HG03280 (cell line): ENCODE results near the gene GNA15.
"Not testable (repeated sequence)": the region's sequence is repeated elsewhere in the genome, so short reads cannot be mapped to it uniquely, and the experiment has no call there.

Experiments
- ATAC-seq: cut with Tn5 transposase; IDR thresholded peaks from one replicate; pipeline ENCODE4 v1.9.1; 2021; ENCODE audit warnings: mild to moderate bottlenecking, moderate library complexity; ENCODE audit not compliant: unreplicated experiment

GNA15 gene, protein sequence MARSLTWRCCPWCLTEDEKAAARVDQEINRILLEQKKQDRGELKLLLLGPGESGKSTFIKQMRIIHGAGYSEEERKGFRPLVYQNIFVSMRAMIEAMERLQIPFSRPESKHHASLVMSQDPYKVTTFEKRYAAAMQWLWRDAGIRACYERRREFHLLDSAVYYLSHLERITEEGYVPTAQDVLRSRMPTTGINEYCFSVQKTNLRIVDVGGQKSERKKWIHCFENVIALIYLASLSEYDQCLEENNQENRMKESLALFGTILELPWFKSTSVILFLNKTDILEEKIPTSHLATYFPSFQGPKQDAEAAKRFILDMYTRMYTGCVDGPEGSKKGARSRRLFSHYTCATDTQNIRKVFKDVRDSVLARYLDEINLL

DNA sequence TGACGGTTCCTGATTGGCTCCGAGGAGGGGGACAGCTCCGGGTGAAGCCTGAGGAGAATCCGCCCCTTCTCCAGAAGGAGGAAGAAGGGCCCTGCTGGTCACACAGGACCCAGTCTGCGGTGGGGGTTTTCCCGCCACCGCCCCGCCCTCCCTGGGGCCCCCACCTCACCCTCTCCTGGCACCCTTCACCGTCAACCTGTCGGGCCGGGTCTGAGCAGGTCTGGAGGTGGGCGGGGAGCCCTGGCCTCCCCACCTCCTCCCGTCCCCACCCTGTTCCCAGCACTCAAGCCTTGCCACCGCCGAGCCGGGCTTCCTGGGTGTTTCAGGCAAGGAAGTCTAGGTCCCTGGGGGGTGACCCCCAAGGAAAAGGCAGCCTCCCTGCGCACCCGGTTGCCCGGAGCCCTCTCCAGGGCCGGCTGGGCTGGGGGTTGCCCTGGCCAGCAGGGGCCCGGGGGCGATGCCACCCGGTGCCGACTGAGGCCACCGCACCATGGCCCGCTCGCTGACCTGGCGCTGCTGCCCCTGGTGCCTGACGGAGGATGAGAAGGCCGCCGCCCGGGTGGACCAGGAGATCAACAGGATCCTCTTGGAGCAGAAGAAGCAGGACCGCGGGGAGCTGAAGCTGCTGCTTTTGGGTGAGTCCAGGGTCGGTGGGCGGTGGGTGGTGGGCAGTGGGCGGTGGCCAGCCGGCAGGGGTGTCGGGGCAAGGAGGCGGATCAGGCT is at the start of gene GNA15:
GNA15 (plus strand) TSS at position 73 of the 723 bp plus-strand sequence; CDS start at position 491, 418 bp downstream.
- ATAC-seq, result no peak

DNA sequence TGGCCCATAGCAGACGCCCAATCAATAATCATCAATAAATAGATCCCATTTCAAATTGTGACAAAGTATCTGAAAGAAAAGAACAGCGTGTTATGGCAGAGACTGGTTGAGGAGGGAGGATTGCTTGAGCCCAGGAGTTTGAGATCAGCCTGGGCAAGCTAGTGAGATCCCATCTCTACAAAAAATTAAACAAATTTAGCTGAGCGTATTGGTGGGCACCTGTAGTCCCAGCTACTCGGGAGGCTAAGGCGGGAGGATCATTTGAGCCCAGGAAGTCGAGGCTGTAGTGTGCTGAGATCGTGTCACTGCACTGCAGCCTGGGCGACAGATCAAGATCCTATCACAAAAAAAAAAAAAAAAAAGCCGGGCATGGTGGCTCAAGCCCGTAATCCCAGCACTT is 48.1 kb upstream of the GNA15 start:
- no peak for ATAC-seq

DNA sequence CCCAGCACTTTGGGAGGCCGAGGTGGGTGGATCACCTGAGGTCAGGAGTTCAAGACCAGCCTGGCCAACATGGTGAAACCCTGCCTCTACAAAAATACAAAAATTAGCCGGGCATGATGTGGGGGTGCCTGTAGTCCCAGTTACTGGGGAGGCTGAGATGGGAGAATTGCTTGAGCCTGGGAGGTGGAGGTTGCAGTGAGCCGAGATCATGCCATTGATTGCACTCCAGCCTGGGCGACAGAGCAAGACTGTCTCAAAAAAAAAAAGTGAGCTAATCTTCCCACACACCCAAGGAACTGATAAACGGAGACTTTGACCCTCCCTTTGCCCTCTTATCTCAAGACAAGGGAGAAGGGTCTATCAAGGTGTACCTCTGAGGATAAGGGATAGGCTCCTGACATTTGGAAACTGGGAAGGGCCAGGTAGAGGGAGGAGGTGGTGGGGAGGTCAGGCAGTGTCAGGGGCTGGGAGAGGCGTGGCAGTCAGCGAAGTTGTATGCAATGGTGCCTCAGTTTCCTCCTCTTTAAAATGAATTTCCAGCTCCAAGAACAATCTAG is 46.5 kb upstream of the GNA15 start:
- not testable (repeated sequence) for ATAC-seq

DNA sequence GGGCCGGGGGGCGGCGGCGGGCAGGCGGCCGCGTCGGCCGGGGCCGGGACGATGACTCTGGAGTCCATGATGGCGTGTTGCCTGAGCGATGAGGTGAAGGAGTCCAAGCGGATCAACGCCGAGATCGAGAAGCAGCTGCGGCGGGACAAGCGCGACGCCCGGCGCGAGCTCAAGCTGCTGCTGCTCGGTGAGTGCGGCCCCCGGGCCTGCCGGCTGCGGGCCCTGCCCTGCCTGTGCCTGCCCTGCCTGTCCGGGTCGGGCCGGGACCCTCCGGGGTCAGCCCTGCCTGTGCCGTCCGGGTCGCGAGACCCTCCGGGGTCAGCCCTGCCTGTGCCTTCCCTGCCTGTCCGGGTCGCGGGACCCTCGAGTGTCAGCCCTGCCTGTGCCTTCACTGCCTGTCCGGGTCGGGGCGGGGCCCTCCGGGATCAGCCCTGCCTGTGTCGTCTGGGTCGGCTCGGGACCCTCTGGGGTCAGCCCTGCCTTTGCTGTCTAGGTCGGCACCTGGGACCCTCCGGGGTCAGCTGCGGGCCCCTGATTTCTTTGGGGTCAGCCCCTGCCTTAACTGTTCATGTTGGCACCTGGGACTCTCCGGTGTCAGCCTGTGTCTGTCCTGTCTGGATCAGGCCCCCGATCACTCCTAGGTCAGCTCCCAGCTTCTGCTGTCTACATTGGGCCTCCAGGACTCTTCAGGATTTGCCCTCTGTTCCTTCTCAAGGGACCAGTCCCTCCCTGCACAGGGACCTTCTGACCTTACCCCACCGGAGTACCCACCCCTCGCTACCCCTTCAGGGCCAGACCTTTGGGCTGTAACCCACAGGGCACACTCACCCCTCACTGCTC is 41.0 kb upstream of the GNA15 start:
- ATAC-seq, result peak; percentile 16

DNA sequence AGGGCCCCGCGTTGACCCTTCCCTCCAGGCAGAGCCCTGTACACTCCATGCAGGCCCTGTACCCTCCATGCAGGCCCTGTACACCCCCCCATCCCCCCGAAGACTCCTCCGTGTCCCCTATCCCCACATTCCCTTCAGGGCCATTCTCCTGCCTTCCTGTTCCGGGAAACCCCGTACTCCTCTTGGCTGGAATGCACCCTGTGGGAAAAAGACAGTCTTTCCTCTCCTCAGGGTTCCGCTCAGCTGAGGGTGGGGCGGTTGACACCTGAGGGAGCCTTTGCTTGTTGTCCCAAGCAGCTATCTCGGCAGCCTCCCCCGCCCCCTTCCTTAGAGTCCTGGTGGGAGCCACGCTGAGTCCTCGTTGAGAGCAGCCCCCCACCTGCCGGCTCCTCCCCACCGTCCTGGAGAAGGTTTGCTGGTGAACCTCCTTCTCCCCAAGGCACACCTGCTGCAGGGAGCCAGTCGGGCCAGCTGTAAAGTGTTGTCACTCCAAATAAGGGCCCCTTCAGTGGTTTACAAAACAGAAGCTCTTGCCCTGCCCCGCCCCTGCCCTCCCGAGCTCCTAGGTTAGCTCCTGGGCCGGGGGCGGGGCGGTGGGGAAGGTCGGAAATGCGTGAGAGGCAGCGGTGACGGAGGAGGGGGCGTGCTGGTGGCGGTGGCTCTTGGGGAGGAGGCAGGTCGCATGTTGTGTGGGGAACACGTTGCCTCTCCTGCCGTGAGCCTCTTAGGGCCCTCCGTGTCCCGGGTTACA is 40.2 kb upstream of the GNA15 start:
- ATAC-seq, result no peak

DNA sequence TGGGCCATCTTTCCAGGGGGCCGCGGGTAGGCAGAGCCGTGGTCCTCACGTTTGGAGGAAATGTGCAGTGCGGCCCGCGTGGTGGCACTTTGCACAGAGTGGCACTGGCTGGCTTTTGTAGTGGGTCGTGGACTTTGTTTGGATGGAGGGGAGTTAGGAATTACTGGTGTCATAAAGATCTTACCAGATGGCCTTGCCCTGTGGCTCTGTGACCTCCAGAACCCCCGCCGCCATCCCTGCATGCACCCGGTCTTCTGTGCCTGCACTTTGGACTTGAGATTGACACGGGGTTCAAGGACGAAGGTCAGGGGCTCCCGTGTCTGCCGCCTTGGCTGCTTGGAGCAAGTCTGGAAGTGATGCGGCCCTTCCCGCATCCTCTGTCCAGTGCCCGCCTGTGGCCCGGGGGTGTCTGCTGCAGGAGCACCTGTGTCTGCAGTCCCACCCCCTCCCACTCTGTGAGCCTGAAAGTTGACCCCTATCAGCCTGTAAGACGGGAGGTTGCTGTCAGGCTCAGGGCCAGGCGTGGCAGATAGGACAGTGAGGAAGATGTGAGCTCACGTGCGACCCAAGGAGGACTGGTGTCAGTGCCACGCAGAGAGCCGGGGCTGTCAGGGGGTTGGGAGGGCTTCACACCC is 39.4 kb upstream of the GNA15 start:
- ATAC-seq, result no peak

DNA sequence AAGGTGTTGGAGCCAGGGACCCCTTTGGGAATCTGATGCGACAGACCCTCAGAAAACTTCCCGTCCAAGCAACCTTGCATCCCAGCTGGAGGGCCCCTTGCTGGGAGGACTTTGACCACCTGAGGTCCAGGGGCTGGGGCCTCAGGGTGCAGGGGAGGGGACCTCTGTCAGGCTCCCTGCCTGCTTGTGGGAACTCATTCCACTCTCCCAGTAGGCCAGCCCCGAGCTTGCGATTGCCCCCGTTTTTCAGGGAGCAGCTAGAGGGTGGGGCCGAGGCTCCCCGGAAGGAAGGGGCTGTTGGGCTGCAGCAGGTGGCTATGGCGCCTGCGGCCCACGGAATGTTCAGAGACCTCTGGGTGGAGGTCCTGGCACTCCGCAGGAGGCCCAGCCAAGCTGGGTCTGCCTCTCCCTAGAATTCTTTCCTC is 38.9 kb upstream of the GNA15 start:
- ATAC-seq, result no peak

DNA sequence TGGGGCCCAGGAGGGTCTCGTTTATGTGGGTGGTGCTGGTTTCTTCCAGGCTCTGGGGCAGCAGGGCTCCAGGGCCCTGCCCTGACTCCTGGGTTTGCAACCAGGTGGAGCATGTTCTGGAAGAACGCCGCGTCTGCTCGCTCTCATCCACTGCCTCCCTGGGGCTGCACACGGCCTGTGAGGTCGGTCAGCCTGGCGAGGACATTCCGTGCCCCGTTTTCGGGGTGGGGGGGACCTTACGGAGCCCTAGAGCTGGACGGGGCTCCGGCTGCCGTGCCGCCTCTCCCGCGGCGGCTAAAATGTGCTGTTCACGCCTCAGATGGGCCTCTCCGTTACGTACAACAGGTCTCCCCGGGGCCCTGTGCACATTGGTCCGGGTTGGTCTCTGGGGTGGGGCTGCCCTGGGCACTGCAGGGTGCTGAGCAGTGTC is 38.4 kb upstream of the GNA15 start:
- no peak for ATAC-seq

DNA sequence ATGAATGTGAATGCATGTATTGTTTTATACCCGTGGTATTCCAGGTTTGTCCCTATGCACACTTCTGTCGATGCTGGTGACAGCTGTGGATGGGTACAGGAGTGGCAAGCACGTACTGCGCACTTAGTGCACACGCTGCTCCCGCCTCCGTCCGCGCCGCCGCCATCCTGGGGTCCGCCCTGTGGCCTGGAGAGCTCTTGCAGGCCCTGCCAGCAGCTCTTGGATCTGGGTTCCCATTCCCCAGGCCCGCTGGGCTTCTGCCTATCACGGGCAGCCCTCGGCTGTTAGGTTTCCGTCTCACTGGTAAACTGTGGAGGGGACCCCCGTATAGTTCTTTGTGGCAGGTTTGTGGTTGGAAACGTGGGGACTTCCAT is 37.7 kb upstream of the GNA15 start:
- no peak for ATAC-seq

DNA sequence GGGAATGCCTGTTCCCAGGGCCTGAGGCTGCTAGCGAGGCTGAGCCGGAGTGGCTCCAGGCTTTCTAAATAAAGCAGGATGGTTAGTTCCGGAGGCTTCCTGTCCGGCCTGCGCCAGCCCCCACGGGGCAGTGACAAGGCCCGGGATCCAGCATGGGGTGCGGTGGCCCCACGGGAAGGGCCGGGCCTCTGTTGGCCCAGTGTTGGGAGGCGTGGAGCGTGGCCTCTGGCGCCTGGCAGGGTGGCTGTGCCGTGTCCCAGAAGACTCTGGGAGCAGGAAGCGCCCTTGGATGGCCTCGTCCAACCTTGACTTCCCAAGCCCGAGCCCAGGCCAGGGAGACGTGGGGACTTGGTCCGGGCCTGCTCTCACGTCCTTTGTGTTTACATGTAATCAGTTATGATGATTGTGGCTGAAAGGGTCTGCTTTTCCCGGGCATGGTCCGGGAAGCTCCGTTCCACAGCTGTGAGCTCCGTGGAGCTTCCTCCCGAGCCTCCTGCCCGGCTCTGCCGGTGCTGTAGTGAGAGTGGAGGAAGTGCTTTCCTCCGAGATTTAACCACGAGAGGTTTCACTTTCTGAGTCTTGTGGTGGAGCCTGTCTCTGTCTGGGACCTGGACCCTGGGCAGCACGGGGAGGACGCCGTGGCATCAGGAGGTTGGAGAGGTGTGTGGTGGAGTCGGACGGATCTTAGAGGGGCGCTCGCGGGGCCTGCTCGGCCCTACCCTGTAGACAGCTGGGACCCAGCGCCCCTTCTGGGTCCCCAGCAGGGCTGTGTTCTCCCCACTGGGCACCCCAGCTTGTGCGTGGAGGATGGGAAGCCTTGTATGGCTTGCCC is 37.1 kb upstream of the GNA15 start:
- ATAC-seq, result no peak

DNA sequence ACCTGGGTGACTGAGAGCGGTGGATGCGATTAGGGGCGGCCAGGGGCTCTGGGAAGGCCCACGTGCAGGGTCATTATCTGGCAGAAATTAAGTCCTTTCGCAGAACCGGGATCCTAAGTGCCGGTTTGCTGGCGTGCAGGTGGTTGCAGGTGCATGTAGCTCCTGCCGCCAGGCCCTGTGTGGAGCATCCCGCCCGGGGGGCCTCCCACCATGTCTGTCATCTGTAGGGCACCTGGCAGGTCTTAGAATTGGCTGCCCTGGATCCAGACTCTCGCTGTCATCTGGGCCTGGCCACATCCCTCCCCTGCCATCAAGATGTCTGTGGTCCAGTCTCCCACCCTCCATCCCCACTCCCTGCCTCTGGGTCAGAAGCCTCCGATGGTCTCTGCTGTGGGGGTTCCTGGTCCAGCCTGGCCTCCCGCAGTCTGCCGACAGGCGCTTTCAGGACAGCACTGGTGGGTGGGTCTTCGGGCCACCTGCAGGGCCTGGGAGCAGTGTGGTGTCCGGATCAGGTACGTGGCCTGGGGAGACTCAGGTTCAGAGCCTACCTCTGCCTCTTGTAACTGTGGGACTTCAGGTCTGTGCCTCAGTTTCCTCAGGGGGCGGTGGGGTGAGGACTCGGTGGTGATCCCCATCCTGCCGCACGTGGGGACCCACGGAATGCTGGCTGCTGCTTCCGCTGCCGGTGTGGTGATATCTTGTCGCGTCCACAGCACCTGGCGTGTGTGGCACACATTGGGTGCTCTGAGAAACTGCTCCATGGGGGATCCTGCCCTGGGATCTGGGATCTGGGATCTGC is 36.3 kb upstream of the GNA15 start:
- no peak for ATAC-seq

DNA sequence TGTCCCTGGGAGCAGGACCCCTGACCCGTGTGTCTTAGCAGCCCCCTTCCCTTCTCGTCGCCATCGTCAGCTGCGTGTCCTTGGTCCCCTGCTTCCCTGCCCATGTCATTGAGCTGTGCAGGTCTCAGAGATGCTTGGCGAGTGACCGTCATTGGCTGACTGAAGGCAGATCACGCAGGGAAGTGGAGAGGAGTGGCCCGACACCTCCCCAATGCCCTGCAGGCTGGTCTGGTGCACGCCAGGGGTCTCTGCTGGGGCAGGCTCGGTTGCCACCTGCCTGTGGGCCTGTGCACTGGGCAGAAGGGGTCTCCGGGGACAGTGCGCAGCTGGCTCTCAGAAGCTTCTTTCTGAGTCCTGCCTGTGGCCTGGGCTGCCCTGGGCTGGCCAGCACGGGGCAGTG is 35.5 kb upstream of the GNA15 start:
- ATAC-seq, result no peak

DNA sequence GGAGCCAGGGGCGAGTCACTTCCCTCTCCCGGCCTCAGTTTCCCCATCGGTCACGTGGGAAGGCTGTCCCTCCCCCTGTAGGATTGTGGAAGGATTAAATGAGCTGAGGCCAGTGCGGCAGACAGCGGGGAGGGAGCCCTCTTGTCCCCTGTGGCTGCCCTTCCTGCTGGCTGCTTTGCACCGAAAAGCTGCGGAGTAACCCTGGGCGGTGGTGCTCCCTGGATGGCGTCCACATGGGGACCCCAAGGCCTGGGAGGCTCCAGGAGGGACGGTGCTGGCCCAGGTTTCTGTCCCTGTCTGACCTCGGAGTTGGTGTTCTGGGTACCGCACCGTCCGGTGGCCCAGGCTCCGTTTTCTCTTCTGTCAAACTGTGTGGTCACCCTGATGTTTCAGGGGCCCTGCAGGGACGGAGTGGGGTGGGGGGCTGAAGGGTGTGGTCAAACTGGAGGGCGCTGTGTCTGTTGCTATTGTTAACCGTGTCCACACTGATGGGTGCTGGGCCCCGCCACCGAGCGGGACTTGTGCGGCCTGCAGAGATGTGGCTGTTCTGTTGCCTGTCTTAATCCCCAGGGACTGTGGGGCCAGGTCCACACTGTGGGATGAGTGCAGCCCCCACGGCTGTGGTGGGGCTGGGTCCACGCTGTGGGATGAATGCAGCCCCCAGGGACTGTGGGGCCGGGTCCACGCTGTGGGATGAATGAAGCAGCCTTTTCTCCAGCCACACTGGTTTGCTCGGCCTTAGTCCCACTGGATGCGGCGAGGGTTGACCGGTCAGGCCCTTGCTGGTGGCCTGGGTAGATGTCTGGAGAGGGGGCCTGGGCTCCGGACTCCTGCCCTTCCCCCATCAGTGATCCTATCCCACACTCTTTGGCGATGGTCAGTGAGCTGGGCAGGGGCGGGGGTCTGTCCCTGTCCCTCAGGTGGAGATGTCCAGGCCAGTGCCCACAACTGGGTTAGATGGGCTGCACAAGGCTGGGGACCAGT is 34.8 kb upstream of the GNA15 start:
- ATAC-seq, result no peak

DNA sequence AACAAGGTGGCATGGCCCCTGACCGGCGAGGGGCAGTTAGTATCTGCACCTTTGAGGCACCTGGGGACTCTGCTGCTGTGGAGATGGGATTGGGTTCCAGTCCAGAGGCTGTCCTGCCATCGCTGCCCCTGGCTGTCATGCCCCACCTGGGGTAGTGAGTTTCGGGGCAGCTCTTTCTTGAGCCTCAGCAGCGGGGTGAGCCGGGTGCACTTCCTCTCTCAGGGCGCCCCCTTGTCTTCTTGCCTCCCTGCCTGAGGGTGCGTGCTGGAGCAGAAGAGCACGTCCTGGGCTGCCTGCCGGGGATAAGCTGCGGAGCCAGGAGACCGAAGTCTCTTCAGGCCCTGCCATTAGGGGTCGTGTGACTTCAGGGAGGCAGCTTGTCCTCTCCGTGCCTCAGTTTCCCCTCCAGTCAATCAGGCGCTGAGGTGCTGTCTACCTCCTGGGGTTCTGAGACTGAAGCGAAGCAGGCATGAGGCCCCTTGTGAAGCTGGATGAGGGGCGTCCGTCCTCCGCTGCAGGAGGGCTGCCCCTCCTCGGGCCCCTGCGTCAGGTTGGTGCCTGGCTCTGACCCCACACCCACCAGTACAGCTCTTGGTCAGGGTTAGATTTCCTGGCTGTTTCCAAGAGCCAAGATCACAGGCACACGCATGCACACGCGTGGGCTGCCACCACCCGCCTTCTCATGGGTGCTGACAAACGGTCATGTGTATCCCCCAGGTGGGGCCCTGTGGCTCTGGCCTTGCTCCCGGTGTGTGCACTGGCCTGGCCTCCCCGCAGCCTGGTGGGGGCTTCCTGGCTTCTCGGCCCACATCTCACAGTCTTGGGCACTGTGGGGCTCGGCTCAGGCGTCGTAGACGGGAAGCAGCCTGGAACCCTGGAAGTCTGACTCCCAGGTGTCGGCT is 33.3 kb upstream of the GNA15 start:
- ATAC-seq, result no peak

DNA sequence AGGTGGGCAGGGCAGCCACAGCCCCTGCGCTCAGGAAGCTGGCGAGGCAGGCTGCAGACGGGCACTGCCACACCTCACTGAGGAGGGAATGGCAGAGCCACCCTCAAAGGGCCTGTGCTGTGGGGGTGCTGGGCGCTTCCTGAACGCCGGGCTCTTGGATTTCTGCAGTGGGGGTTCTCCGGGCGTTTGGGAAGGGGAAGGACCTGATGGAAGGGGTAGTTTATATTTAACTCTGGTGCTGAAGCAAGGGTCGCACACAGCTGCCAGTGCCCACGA is 31.2 kb upstream of the GNA15 start:
- ATAC-seq, result no peak
